GM10248 (cell line): ENCODE data around the gene AUTS2.

Experiments used
- CTCF ChIA-PET: fragments of 300-600 bp; sonication (Branson Sonifier 250); formaldehyde crosslinking; extraction: SDS; loops from one replicate; lab custom pipeline; 2021; ENCODE audit warnings: antibody characterized with exemption; lab: Yijun Ruan, JAX
- POLR2A ChIA-PET: fragments of 350-650 bp; sonication (Branson Sonifier 250); formaldehyde crosslinking; extraction: SDS; loops from one replicate; lab custom pipeline; 2020; ENCODE audit warnings: antibody characterized with exemption; lab: Yijun Ruan, JAX
- DNase-seq: peaks from one replicate; pipeline ENCODE4 v3.0.0; 2012; ENCODE audit errors: extremely low spot score
- TF ChIP-seq, protein P1 (sequence below): IDR thresholded peaks from 2 replicates; pipeline ENCODE4 v1.5.1; 2012; ENCODE audit warnings: mild to moderate bottlenecking, low read depth; ENCODE audit errors: extremely low read depth, missing control alignments, control extremely low read depth

Gene AUTS2

DNA sequence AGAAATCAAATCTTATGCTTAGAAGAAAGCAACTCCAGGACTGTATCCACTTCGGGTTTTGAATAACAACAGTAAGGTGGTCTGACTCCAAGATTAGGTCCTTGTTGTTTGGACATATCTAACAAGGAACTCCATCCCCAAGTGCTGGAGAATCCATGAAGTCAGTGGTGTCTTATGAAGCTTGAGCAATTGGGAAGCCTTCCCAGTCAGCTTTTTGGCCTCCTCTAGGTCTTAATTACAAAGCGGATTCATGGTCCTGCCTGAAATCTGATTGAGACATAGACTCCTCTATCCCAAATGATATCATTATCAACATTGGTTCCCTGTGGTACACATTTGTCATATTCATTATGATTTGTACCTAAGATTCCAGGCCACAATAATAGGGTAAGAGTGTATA lies 642.6 kb downstream of the AUTS2 start:
- ChIA-PET CTCF (interaction anchor here (1.6 kb wide), 1 partner anchor 22 kb away, joined by 3 read pairs; no protein-coding TSS in a partner anchor), POLR2A (no interaction called here)
- TF ChIP-seq, protein P1, sequence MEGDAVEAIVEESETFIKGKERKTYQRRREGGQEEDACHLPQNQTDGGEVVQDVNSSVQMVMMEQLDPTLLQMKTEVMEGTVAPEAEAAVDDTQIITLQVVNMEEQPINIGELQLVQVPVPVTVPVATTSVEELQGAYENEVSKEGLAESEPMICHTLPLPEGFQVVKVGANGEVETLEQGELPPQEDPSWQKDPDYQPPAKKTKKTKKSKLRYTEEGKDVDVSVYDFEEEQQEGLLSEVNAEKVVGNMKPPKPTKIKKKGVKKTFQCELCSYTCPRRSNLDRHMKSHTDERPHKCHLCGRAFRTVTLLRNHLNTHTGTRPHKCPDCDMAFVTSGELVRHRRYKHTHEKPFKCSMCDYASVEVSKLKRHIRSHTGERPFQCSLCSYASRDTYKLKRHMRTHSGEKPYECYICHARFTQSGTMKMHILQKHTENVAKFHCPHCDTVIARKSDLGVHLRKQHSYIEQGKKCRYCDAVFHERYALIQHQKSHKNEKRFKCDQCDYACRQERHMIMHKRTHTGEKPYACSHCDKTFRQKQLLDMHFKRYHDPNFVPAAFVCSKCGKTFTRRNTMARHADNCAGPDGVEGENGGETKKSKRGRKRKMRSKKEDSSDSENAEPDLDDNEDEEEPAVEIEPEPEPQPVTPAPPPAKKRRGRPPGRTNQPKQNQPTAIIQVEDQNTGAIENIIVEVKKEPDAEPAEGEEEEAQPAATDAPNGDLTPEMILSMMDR = no peak
- DNase-seq = no peak

DNA sequence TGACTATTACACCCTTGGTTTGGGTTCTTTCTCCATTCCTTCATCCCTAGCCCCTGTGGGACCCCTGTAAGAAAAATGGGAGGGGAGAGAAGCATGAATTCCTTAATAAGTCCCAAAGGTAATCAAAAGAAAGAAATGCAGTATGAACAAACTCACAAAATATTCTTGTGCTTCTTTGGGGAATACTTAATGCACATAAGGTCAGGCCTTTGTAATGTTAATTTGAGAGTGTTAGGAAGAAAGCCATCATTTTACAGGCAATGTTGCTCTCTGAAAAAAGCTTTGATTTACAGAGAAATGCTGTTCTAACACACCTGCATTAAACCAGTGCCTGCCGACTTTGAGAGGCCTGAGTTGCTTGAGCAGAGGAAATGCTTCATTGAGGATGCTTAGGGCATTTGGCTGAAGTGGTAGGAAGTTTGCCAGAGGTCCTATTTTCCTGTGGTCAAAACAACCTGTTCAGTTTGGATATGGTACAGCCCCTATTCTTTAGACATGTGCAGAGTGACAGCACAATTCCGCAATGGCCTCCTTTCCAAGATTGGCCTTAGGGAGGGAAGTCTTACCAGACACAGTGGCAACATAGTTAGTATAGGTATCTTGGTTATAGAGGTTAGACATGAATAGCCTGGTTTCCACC lies 643.4 kb downstream of the AUTS2 start:
- ChIA-PET CTCF (interaction anchor here (1.6 kb wide), 1 partner anchor 21 kb away, joined by 3 read pairs; no protein-coding TSS in a partner anchor), POLR2A (interaction anchor here (0.6 kb wide), 1 partner anchor 302 kb away, joined by 4 read pairs; no protein-coding TSS in a partner anchor)
- TF ChIP-seq, protein P1 = no peak
- no peak for DNase-seq

DNA sequence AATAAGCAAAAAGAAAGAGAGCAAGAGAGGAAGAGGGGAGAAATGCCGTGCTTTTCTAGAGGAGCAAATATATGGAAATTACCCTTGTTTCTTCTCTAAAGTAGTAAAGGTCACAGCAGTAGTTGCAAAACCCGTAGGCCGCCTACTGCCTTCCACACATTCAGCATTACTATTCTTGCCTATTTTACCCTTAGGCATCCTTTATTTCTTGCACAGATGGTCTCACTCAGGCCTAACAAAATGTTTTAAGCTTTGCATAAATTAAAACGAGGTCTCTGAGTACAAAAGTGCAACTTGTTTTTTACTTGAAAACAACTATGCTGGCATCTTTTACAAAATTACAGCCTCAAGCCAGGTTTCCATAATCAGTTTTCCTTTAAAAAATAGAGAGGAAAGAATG lies 644.6 kb downstream of the AUTS2 start:
- TF ChIP-seq, protein P1 = no peak
- POLR2A ChIA-PET = no interaction called here
- CTCF ChIA-PET = no interaction called here
- no peak for DNase-seq

DNA sequence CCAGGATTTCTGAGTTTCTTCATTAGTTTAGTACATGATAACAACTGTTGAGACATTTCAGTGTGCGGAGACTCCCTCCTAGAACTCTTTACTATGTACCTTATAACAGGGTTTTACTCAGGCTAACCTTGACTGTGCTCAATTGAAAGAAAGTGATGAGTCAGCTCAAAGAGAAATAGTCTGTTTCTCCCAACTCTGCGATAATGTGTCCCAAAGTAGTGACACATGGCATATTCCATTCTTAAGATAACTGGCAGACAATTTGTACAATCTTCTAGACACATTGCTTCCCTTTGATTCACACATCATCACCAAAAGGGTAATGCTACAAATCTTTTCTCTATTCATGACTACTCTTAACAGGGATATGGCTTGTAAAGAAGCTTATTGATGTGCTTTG lies 645.2 kb downstream of the AUTS2 start:
- TF ChIP-seq, protein P1 = no peak
- no peak for DNase-seq
- CTCF ChIA-PET = no interaction called here
- POLR2A ChIA-PET = no interaction called here

DNA sequence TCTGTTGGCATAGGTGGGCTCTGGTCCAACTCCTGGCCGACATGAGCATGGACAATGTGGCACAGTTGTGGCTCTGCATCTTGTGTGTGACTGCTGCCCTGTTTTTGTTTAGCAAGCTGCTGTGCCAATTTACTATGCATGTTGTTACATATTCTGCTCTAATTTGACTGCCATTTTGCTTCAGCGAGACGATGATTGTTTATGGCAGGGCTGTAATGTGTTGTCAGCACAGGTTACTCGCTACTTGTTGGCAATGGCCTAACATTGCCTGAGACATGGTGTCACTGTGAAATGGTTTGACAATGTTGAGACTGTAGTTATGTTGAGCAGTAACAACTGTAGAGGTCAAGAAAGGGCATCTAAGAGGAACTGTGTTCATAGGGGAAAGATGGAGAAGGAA lies 659.6 kb downstream of the AUTS2 start:
- ChIA-PET POLR2A (no interaction called here), CTCF (interaction anchor here (1.2 kb wide), 1 partner anchor 19 kb away, joined by 3 read pairs; no protein-coding TSS in a partner anchor)
- no peak for DNase-seq
- TF ChIP-seq, protein P1 = no peak

DNA sequence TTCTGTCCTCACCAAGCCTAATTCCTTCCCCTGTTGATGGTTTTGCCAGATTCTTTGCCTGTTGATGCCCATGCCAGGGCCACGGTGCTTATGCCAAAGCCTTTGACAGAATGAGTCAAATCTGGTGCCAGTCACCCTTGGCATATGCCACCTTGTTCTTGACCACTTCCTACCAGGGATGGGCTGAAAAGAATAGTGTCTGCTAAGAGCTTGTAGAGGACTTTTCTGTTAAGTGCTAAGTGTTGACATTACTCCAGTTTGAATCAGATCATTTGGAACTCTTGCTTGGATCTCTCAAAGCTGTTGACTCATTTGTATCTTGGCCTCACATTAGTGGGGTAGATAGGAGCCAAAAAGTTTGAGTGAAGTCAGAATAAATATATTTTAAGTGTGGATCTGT lies 661.2 kb downstream of the AUTS2 start:
- ChIA-PET POLR2A (no interaction called here), CTCF (interaction anchor here (0.6 to 1.1 kb wide), 2 partner anchors 12 to 56 kb away, joined by 3 read pairs; no protein-coding TSS in a partner anchor)
- DNase-seq = no peak
- TF ChIP-seq, protein P1 = no peak
